GM21526 (cell line): Measurements from ENCODE around the gene NKPD1.

Experiments
- ATAC-seq: cut with Tn5 transposase; IDR thresholded peaks from one replicate; pipeline ENCODE4 v1.9.1; 2021; ENCODE audit warnings: moderate library complexity; ENCODE audit not compliant: unreplicated experiment, low FRiP score

NKPD1 gene

GRCh38 chr19:45142016-45142725 lies 18.6 kb downstream of the NKPD1 start:
- ATAC-seq = no peak

GRCh38 chr19:45141203-45141900 lies 19.4 kb downstream of the NKPD1 start:
- ATAC-seq = no peak

DNA sequence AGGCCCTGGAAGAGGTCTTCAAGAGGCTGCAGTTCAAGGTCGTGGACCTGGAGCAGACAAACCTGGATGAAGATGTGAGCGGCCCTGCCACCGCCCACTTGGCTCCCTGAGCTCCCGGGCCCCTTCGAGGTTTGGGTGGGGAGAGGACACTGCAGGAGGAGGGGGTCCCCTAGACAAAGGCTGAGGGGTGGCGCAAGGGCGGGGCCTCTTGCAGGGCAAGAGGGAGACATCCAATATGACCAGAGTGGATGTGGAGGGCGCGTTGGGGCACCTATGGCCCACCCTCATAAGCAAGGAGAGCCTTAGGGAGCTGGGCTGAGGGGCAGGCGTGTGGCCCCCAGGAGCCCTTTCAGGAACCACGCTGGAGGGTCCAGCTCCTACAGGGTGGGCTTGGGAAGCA lies 20.2 kb downstream of the NKPD1 start:
- no peak for ATAC-seq

DNA sequence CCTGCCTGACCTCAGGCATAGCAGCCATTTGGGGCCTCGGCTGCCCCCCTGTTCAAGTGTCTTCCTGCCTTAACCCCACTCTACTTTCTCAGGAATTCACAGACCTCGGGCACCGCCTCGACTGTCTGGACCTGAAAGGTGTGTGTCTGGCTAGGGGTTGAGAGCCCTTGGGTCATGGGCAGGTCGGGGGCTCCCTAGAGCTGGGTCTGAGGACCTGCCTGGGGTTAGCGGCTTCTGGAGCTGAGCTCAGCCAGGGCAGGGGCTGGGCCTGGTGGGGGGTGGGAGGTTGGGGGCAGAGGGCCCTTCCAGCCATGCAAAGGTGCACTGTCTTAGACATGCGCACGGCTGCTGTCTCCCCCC lies 20.7 kb downstream of the NKPD1 start:
- ATAC-seq = no peak

- no peak for ATAC-seq
These were observed 21.3 kb downstream of the NKPD1 start for GRCh38 chr19:45139286-45140143.

DNA sequence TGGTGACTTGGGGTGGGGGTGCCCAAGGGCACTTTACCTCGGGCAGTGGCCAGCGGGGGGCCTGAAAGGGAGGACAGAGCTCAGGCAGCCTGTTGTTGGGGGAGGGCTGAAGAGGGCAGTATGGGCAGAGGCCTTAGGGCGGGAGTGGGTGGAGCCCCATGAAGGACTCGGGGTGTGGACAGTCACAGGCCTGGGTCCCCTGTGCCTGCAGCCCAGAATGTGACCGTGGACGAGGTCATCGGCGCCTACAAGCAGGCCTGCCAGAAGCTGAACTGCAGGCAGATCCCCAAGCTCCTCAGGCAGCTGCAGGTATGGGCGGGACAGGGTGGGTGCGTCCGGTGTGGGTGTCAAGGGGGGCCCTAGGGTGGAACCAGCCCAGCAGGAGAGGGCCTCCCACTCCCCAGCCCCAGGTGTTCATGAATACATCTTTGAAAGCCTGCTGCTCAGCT lies 22.5 kb downstream of the NKPD1 start:
- ATAC-seq = no peak

DNA sequence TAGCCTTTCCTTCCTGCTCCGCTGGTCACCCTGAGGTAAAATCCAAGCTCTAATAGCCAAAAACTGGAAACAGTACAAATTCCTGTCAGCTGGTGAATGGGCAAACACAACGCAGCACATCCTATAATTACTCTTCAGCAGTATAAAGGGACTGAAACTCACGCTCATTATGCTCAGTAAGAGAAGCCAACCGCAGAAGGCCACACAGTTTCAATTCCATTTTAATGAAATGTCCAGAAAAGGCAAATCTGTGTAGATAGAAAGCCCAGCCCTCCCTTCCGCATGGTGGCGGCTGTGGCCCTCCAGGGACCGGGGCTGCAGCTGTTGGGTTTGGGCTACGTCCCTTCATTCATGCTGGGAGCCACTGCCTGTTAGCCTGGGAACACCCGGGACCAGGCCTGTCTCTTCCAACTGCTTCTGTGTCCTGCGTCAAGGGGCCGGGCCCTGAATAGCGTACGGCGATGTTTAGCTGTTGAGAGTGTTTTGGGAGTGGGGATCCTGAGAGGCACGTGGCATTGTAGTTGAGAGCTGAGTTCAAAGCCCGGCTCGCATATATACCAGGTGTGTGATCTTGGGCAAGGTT lies 23.5 kb downstream of the NKPD1 start:
- peak; percentile 64 for ATAC-seq

DNA sequence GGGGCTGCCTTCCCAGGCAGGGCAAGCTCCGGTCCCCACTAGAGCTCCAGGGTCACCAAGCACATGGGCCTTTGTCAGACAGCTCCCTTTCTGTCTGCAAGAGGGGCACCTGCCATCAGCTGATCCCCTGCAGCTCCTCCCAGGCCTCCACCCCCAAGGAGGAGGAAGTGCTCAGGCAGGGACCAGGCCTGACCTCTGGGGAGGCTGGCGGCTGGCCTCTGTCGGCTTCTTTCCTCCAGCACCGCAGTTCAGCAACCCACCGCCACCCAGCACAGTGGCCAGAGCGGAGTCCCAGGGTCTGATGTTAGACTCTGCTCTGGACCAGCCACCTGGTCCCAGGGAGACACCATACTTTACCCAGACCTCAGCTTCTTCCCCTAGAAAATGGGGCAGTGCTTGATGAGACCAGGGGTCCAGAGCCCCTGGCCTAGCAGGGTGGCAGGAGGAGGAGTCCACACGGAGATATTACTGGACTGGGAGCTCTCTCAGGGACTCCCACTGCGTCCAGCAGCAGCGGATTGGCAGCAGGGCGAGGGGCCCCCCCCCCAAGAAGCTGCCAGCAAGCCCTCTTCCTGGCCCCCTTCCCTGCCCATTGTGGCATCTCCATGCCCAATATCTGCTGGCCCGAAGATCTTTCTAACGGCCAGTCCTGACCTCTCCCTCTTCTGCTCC lies 24.1 kb downstream of the NKPD1 start:
- ATAC-seq = no peak

DNA sequence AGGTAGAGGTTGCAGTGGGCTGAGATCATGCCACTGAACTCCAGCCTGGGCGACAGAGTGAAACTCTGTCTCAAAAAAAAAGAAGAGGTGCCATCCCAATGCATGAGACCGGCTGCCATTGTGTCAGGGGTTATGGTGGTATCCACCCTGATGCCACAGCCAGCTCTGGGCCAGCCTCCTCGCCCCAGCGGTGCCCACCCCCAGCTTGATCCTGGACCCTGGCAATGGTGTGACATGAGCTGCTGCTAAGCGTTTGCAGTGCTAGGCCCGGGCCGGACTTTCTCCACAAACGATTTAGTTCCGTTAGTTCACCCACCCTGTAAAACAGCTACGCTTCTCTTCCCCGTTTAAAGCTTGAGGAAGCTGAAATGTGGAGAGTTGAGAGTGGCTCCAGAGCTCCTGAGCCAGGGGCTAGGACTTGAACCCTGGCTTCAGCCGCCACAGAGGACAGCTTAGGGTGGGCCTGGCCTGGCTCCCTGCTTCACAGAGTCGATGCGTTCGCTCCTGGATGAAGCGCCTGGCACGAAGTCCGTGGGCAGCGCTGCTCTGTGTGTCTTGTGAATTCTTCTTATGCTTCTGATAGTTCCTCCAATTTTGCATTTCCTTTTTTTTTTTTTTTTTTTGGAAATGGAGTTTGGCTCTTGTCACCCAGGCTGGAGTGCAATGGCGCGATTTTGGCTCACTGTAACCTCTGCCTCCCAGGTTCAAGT lies 25.5 kb downstream of the NKPD1 start:
- ATAC-seq = no peak

DNA sequence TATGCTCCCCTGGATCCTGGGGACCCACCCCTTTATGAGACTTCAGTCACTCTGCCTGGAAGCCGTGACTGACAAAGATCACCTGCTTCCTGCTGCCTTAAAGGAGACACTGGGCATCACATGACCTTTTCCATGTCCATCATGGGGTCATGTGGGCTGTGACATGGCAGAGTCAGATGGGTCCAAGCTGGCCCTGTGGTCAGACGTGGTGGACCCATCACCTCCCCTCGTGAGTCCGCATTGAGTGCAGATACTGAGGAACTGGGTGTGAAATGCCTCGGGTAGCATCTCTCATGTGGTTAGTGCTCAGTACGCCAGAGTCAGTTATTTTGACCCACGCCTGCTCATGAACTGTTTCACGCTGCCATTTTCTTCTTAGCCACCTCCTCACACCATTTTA lies 27.1 kb downstream of the NKPD1 start:
- no peak for ATAC-seq

DNA sequence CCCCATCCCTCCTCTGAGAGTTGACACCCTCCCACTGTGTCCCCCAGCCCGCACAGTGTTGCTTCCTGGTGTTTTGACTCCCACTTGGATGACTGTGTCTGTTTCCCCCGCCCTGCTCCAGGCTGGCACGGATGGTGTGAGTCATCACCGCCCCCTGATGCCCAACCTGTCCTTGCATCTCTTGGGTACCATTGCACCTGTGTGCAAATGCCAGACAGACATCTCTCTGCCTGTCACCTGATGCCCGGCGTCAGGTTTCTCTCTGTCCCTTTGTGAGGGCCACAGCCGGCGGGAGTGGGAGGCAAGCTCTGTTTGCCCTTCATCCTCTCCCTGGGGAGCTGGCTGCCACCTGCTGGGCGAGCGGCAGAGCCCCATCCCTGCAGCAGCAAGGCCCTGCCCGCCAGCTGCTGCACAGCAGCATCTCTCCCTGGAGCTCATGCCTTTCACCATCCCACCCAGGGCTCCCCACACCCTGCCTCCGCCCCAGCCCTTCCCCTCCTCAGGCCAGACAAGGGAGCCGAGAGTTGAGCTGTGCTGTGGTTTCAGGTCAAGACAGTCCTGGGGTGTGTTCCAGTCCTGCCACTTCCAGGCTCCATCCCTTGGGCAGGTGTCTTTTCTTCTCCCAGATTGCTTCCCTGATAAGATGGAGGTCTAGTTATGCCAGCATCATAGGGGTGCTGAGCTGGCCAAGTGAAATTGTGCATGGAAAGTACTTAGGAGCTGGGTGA lies 29.7 kb downstream of the NKPD1 start:
- no peak for ATAC-seq

DNA sequence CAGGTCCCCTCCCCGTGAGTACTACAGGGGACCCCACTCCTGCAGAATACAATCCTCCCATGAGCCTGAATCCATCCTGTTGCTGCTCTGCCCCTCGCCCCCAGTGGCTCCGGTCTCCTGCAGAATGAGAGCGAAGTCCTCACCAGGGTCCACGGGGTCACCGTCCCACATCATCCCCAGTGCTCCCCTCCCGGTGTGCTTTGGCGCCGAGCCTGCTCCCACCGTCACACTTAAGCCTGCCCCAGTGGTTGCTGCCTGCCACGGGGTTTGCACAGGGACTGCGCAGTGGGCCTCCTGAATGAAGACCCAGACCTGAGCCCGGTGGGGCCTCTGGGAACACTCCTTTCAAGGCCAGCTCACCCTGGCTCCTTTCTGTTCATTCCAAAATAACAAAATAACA lies 30.5 kb downstream of the NKPD1 start:
- ATAC-seq = no peak

- no peak for ATAC-seq
These were observed 32.0 kb downstream of the NKPD1 start for GRCh38 chr19:45128806-45129205.

DNA sequence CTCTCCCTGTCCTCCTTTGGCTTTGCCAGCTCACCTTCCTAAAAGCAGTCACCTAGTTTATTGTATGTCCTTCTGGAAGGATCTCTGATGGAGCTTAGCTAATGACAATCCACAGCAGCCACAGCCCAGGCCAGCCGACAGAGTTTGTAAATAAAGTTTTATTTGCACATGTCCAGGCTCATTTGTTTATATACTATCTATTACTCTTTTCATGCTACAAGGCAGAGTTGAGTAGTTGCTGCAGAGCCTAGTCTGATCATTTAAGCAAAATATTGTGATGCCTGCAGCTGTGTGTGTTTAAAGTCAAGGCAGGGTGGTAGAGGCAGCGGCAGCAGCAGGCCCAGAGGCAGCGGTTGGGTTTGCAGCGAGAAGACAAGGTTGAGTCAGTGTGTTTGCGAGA lies 32.6 kb downstream of the NKPD1 start:
- no peak for ATAC-seq

GRCh38 chr19:45126654-45127053 lies 34.1 kb downstream of the NKPD1 start:
- ATAC-seq = no peak

DNA sequence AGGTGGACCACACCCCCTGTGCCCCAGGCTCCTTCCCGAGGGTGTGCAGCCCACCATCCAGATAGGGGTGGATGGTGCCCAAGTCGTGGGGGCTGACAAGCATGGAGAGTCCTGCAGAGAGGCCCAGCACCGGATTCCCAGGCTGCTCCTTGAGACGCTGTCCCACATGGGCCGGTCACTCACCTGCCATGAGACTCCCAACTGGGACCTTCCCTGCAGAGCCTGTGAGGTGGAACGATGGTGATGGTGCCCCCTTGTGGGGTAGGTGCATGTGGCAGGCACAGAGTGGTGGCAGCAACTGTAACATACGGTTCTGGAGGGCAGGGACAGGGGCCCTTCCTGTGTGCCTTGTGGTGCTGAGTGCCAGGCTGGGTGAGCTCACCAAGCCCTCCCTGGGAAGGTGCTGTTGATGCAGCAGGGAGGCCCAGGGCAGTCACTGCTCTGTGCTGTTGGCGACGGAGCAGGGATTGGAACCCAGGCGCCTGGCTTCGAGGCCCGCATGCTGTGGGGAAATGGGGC lies 34.7 kb downstream of the NKPD1 start:
- ATAC-seq = no peak

DNA sequence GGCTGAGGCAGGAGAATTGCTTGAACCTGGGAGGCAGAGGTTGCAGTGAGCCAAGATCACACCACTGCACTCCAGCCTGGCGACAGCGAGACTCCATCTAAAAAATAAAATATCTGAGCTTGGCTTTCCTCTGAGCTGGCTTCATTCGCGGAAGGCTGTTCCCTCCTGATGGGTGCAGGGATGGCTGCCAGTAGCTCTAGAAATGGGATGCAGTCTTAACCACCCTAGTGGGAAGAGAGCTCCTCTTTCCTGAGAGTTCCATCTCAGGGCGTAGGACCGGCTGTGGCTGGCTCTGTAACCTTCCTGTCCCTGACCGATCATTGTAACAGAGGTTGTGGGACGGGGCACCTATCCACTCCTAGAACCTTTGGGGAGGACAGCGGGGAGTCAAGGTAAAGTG lies 35.4 kb downstream of the NKPD1 start:
- ATAC-seq = no peak

DNA sequence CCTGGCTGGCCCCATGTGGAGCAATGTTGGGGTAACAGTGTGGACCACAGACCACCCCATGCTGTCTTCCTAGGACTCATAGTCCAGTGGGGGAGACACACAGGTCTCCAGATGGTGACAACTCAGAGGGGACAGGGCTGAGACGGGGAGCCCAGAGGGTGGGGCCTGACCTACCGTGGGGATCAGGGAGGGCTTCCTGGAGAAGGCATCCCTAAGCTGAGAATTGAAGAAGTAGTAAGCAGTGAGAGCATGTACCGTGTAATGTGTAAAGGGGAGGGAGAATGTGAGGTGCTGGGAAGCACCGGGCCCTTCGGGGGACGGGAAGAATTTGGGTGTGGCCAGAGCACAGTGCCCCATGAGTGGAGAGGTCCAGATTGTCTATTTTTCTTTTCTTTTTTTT lies 36.8 kb downstream of the NKPD1 start:
- ATAC-seq = no peak

DNA sequence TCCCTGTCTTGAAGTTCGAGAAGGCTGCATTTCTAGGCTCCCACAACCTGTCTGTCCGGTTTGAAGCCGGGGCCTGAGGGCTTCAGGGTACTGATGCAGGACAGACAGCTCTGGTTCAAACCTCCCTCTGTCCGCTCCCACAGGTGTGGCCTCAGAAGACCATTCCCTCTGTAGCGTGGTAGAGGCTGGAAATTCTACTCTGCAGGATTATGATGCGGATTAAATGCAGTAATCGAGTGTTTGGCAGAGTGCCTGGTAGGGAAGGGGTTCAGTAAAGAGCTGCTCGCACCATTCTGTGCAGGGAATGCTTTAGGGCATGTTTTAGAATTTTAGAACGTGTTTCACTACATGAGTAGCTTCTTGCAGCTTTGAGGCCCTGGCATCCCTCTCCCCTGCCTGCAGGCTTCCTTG lies 37.3 kb downstream of the NKPD1 start:
- no peak for ATAC-seq
